HepG2 (cell line): Measurements from ENCODE around the gene ENTREP3. TPM values are rescaled to one million over a fixed set of nuclear protein-coding genes. Genes with fewer than 3 reads are reported as not detected.

ENCODE experiments used
- AFF4 ChIP-seq: sonication (generic); formaldehyde crosslinking; IDR thresholded peaks from 2 replicates; pipeline ENCODE4 v1.4.0; 2020; ENCODE audit warnings: missing genetic modification reagents
- ARID4A ChIP-seq: sonication (generic); formaldehyde crosslinking; IDR thresholded peaks from 2 replicates; pipeline ENCODE4 v1.5.0; 2020; ENCODE audit warnings: mild to moderate bottlenecking, missing genetic modification reagents, borderline replicate concordance
- BATF2 ChIP-seq: sonication (generic); formaldehyde crosslinking; IDR thresholded peaks from 2 replicates; pipeline ENCODE4 v1.8.0; 2022; ENCODE audit warnings: mild to moderate bottlenecking, missing genetic modification reagents, moderate library complexity
- CREM ChIP-seq, 2 experiments: sonication (generic) in 1 of 2; formaldehyde crosslinking in 1 of 2; IDR thresholded peaks; 2 replicates each; pipeline versions ENCODE4 v1.4.0 to v1.6.1; 2016 to 2020; ENCODE audit warnings: antibody characterized with exemption in 1 of 2, mild to moderate bottlenecking in 1 of 2, missing genetic modification reagents in 1 of 2
- HCFC1 ChIP-seq: fragments of 150-350 bp; IDR thresholded peaks from 2 replicates; pipeline ENCODE4 v1.6.1; 2014; ENCODE audit warnings: low read depth, low read length
- KDM5B ChIP-seq: sonication (generic); formaldehyde crosslinking; IDR thresholded peaks from 2 replicates; pipeline ENCODE4 v1.4.0; 2020; ENCODE audit warnings: missing genetic modification reagents, mild to moderate bottlenecking, borderline replicate concordance
- ZNF282 ChIP-seq: fragments of 450-650 bp; IDR thresholded peaks from 2 replicates; pipeline ENCODE4 v1.6.1; 2018; ENCODE audit not compliant: partially characterized antibody
- ZNF547 ChIP-seq: sonication (generic); formaldehyde crosslinking; IDR thresholded peaks from 2 replicates; pipeline ENCODE4 v1.5.1; 2020; ENCODE audit warnings: mild to moderate bottlenecking, missing genetic modification reagents
- ZNF629 ChIP-seq: sonication (generic); formaldehyde crosslinking; conservative IDR thresholded peaks from 2 replicates; pipeline ENCODE4 v1.5.0; 2020; ENCODE audit warnings: missing genetic modification reagents
- ZNF639 ChIP-seq: conservative IDR thresholded peaks from 2 replicates; pipeline ENCODE4 v1.6.1; 2018; ENCODE audit warnings: missing genetic modification reagents
- ZNF749 ChIP-seq: sonication (generic); formaldehyde crosslinking; IDR thresholded peaks from 2 replicates; pipeline ENCODE4 v1.8.0; 2022; ENCODE audit warnings: mild to moderate bottlenecking, missing genetic modification reagents, moderate library complexity, borderline replicate concordance
- ZNF816 ChIP-seq: sonication (generic); formaldehyde crosslinking; IDR thresholded peaks from 2 replicates; pipeline ENCODE4 v1.8.0; 2022; ENCODE audit warnings: missing genetic modification reagents, mild to moderate bottlenecking, borderline replicate concordance
- polyA plus RNA-seq, 8 experiments: library from polyadenylated mRNA; depleted of rRNA in 3 of 8; stranded (reverse) in 7 of 8; unstranded in 1 of 8; fragments of >200 nt; fragmentation: Illumina TruSeq in 4 of 8; extraction: Trizol in 4 of 8; gene quantifications; 2 replicates each; pipeline versions ENCODE4 v1.2.1 to v1.2.3, GENCODE V29; 2011 to 2016; ENCODE audit warnings: low read depth in 4 of 8, missing spikeins in 1 of 8, mixed read lengths in 1 of 8; ENCODE audit not compliant: insufficient read depth in 1 of 8
- total RNA-seq, 5 experiments: library from RNA; depleted of rRNA; stranded (reverse); fragments of >200 nt; fragmentation: Illumina TruSeq; extraction: Trizol; gene quantifications; 2 replicates each; pipeline ENCODE4 v1.2.3, GENCODE V29; 2016; ENCODE audit warnings: low read depth in 1 of 5

The ENTREP3 gene
- total and polyA plus RNA-seq, 2 of the 13 experiments (the other 11 are each of a cell fraction or from before 2014, with no cell fraction given) = 4.1 to 9.9 TPM

GRCh38 chr1:155261852-155262673 is 6.8 kb upstream of the ENTREP3 start, which contains the start of gene SCAMP3 (continued):
- 0 out of 2 replicates have a peak, but pooled peaks have one; percentile 47 for TF ChIP-seq AFF4 (CRISPR knock-in tag)
- TF ChIP-seq ARID4A = peak; percentile 98
- peak; percentile 58; the same call in 1 of the 2 replicates for TF ChIP-seq BATF2
- peak; percentile 75; the same call in 1 of the 2 replicates for TF ChIP-seq ZNF639 (CRISPR knock-in tag)
- peak; percentile 20; the same call in 1 of the 2 replicates for TF ChIP-seq ZNF547 (CRISPR knock-in tag)
- no peak for TF ChIP-seq ZNF282
- TF ChIP-seq CREM (IDR thresholded peaks at IDR 0.05) = peak; percentile 89
- TF ChIP-seq CREM (CRISPR knock-in tag; IDR thresholded peaks at IDR 0.05) = no peak
- TF ChIP-seq HCFC1 = peak; percentile 93
- peak; percentile 92 for TF ChIP-seq KDM5B (CRISPR knock-in tag)
- peak; percentile 83; the same call in 1 of the 2 replicates for TF ChIP-seq ZNF749 (CRISPR knock-in tag)
- peak; percentile 89; the same call in 1 of the 2 replicates for TF ChIP-seq ZNF816 (CRISPR knock-in tag)
- no peak for TF ChIP-seq ZNF629 (CRISPR knock-in tag)
